Epithelial cell of proximal tubule (primary cell): ENCODE measurements around the gene RPTOR. TPM values are rescaled to one million over a fixed set of nuclear protein-coding genes. Genes with fewer than 3 reads are reported as not detected.

Experiments used
- DNase-seq: peaks from one replicate; pipeline ENCODE4 v3.0.0-alpha.2; 2011; ENCODE audit warnings: low read depth
- H3K4me3 ChIP-seq: 2 replicates; pipeline ENCODE4 v1.5.1; 2011; ENCODE audit warnings: low read depth, mild to moderate bottlenecking, low read length
- CTCF ChIP-seq: conservative IDR thresholded peaks from 2 replicates; pipeline ENCODE4 v1.5.1; 2012; ENCODE audit warnings: low read depth, mild to moderate bottlenecking, low read length
- total RNA-seq: library from RNA; depleted of rRNA; stranded (reverse); fragments of >200 nt; gene quantifications from 2 replicates; pipeline ENCODE4 v1.2.3, GENCODE V29; 2015

The RPTOR gene
- total RNA-seq, 1 donor from 2014 or later, result 24.4 TPM

GRCh38 chr17:80766290-80766855 is 221.7 kb downstream of the RPTOR start:
- no peak overlapping the region for H3K4me3 ChIP-seq
- no peak for DNase-seq
- TF ChIP-seq CTCF, result no peak

DNA sequence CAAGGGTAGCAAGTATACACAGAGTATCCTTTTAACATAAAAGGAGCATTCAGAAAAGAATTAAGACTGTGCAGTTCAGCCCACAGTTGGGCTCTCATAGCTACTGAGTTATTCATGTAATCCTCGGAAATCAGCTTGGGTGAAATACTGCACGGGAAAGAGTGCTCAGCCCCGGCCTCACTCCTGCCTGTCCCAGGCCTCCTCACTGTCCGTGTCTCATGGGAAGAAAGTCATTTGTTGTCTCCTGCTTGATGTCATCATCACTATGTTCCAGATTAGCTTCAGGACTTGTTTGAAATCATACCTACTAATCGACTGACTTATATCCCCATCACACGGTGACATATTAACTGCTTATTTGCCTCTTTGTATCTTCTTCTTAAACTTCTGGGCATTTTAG is 223.8 kb downstream of the RPTOR start:
- no peak for TF ChIP-seq CTCF
- H3K4me3 ChIP-seq, result no peak overlapping the region
- DNase-seq, result no peak

GRCh38 chr17:80768936-80769335 is 224.3 kb downstream of the RPTOR start:
- DNase-seq, result no peak
- TF ChIP-seq CTCF, result no peak
- H3K4me3 ChIP-seq, result no peak overlapping the region

DNA sequence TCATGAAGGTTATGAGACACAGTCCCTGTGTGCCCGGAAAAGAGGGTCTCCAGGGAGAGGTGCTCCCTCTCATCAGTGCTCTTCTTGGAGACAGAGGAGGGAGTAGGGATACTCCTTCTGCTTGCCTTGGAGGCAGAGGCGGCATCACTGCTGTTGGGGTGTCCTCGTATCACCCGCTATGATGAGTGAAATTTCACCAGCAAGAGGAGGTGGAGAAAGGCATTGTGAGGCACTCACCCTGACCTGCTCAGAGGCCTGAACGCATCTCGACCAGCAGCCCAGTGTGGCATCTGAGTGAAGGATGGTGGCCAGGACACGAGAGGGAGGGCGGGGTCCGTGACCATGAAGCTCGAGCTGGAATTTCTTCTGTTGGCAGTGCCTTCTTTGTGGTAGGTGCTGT is 224.9 kb downstream of the RPTOR start:
- no peak overlapping the region for H3K4me3 ChIP-seq
- TF ChIP-seq CTCF, result no peak
- no peak for DNase-seq

DNA sequence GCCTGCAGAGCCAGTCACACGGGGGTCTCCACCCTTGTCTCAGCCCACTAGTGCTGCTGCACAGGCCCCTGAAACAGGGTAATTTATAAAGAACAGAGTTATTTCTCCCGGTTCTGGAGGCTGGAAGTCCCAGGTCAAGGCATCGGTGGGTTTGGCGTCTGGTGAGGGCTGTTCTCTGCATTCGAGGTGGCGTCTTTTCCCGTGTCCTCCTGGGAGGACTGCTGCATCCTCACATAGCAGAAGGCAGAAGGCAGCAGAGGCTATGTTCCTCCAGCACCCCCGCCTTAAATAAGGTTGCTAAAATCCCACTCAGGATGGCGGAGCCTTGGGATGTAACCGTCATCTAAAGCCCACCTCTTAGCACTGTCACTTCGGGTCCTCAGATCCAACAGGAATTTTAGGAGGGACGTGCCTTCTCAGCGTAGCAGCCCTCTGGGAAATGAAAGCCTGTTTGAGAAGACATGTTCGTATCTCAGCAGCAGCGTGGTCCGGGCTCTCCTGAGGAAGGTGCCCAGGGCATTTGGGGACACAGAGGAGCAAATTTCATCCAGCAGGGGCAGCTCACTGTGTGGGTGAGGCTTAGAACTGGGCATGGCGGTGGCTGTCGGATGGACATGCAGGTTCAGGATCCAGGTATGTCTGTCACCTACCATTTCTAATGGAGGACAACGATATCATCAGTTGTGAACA is 225.4 kb downstream of the RPTOR start:
- TF ChIP-seq CTCF, result no peak
- H3K4me3 ChIP-seq, result no peak overlapping the region
- DNase-seq, result no peak

DNA sequence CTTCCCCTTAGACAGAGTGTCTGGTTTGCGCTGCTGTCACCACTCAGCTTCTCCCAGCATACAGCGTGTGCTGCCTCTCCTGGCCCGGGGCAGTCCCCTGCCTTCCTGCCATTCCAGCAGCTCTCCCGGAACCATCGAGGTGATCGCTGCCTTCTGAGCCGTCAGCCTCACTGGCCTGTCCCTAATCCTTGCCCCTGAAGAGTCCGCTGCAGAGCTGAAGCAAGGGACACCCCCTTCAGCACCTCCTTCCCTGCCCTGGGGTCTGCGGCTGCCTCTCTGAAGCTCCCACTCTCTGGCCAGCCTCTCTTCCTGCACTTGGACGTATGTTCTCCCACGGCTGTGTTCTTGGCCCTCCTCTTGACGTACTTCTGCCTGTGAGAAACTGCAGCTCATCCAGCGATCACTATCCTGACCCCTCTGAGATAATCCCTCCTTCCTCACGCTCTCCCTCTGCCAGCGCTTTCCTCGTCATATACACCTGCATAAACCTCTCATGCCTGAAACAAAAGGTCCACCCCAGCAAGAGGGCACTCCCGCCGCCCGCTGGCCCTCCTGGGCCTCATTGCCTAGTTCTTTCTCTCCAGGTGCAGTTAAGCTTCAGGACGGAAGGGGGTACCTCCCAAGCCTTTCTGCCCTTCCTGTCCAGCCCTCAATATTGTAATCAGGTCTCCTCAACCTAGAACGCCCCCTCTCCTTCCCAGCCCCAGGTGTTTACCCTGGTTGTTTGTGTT is 226.4 kb downstream of the RPTOR start:
- no peak overlapping the region for H3K4me3 ChIP-seq
- no peak for DNase-seq
- TF ChIP-seq CTCF, result no peak
